A549 (cell line): ENCODE data around the gene FAM163A. TPM values are rescaled to one million over a fixed set of nuclear protein-coding genes. Genes with fewer than 3 reads are reported as not detected.

Experiments
- ATAC-seq, 2 experiments: fragments of 200-7000 bp in 1 of 2; fragments of >200 bp in 1 of 2; cut with Nextera tagmentation in 1 of 2; cut with Tn5 transposase in 1 of 2; 3 replicates each; pipeline versions ENCODE4 v1.8.0 to v1.9.1; 2018 to 2020; ENCODE audit warnings: mild to moderate bottlenecking in 1 of 2, moderate library complexity in 1 of 2
- CTCF ChIA-PET: fragments of 300-600 bp; sonication (Branson Sonifier 250); formaldehyde crosslinking; extraction: SDS; loops from one replicate; lab custom pipeline; 2021; ENCODE audit warnings: antibody characterized with exemption, inconsistent platforms; lab: Yijun Ruan, JAX
- POLR2A ChIA-PET: fragments of 350-600 bp; formaldehyde crosslinking; extraction: SDS; loops from one replicate; lab custom pipeline; 2021; ENCODE audit warnings: antibody characterized with exemption, inconsistent platforms; lab: Yijun Ruan, JAX
- DNase-seq, 2 experiments: peaks; one replicate each; pipeline versions ENCODE4 v3.0.0 to v3.0.0-alpha.2; 2011 to 2016; ENCODE audit warnings: low read depth in 1 of 2, low spot score in 1 of 2
- FAIRE-seq: peaks from 2 replicates; lab custom pipeline; 2011; peaks lifted over from hg19 to GRCh38; lab: Jason Lieb, UNC
- H3K27ac ChIP-seq, 2 experiments: fragments of >200 bp; sonication (Bioruptor Twin); formaldehyde crosslinking; 3 replicates each; pipeline ENCODE4 v1.5.1; 2016 to 2017
- H3K4me1 ChIP-seq: fragments of >200 bp; sonication (Bioruptor Twin); formaldehyde crosslinking; 3 replicates; pipeline ENCODE4 v1.6.1; 2016
- H3K4me2 ChIP-seq: fragments of >200 bp; sonication (Bioruptor Twin); formaldehyde crosslinking; 3 replicates; pipeline ENCODE4 v1.6.1; 2016
- H3K4me3 ChIP-seq: fragments of >200 bp; sonication (Bioruptor Twin); formaldehyde crosslinking; 3 replicates; pipeline ENCODE4 v1.5.1; 2016
- H3K9me3 ChIP-seq: fragments of >200 bp; sonication (Bioruptor Twin); formaldehyde crosslinking; 3 replicates; pipeline ENCODE4 v1.6.1; 2016
- BHLHE40 ChIP-seq: IDR thresholded peaks from 2 replicates; pipeline ENCODE4 v1.6.1; 2012; ENCODE audit warnings: low read depth, low read length, inconsistent platforms
- CBX8 ChIP-seq: fragments of 200-600 bp; sonication (generic); IDR thresholded peaks from 2 replicates; pipeline ENCODE4 v1.6.1; 2016
- CEBPB ChIP-seq, 2 experiments: fragments of >200 bp in 1 of 2; sonication (Bioruptor Twin) in 1 of 2; formaldehyde crosslinking in 1 of 2; IDR thresholded peaks; 2 replicates each; pipeline ENCODE4 v1.6.1; 2012 to 2016
- CHD2 ChIP-seq: fragments of 150-350 bp; IDR thresholded peaks from 2 replicates; pipeline ENCODE4 v1.6.1; 2014; ENCODE audit warnings: low read length; ENCODE audit not compliant: partially characterized antibody
- CHD4 ChIP-seq: fragments of 200-600 bp; sonication (generic); IDR thresholded peaks from 2 replicates; pipeline ENCODE4 v1.6.1; 2016; ENCODE audit warnings: antibody characterized with exemption, mild to moderate bottlenecking, borderline replicate concordance
- EHMT2 ChIP-seq: fragments of 200-600 bp; sonication (generic); IDR thresholded peaks from 2 replicates; pipeline ENCODE4 v1.6.1; 2016; ENCODE audit warnings: antibody characterized with exemption, low read depth, mild to moderate bottlenecking, moderate library complexity
- EP300 ChIP-seq, 2 experiments: fragments of >200 bp; sonication (Bioruptor Twin); formaldehyde crosslinking; IDR thresholded peaks; 2 replicates in 1 of 2; 3 replicates in 1 of 2; pipeline ENCODE4 v1.6.1; 2016 to 2017
- ESRRA ChIP-seq: fragments of 150-350 bp; IDR thresholded peaks from 2 replicates; pipeline ENCODE4 v1.6.1; 2014; ENCODE audit warnings: mild to moderate bottlenecking, low read length, borderline replicate concordance
- FOSB ChIP-seq: fragments of 250-450 bp; sonication (Bioruptor Pico); IDR thresholded peaks from 2 replicates; pipeline ENCODE4 v1.5.0; 2020; ENCODE audit warnings: mild to moderate bottlenecking, moderate library complexity
- FOSL2 ChIP-seq, 2 experiments: fragments of 450-650 bp in 1 of 2; fragments of >200 bp in 1 of 2; sonication (Bioruptor Twin) in 1 of 2; formaldehyde crosslinking; IDR thresholded peaks; 2 replicates each; pipeline versions ENCODE4 v1.5.0 to v1.6.1; 2016 to 2020; ENCODE audit warnings: mild to moderate bottlenecking in 1 of 2, moderate library complexity in 1 of 2
- FOXS1 ChIP-seq: fragments of 250-450 bp; sonication (Bioruptor Pico); IDR thresholded peaks from 2 replicates; pipeline ENCODE4 v1.5.0; 2020; ENCODE audit warnings: mild to moderate bottlenecking, moderate library complexity
- HDAC2 ChIP-seq: fragments of 200-600 bp; sonication (generic); IDR thresholded peaks from 2 replicates; pipeline ENCODE4 v1.6.1; 2016
- HOXB13 ChIP-seq: fragments of 250-450 bp; sonication (Bioruptor Pico); IDR thresholded peaks from 2 replicates; pipeline ENCODE4 v1.5.0; 2020; ENCODE audit warnings: low read depth, mild to moderate bottlenecking, moderate library complexity
- JUN ChIP-seq, 2 experiments: fragments of >200 bp; sonication (Bioruptor Twin); formaldehyde crosslinking; IDR thresholded peaks; 2 replicates in 1 of 2; 3 replicates in 1 of 2; pipeline ENCODE4 v1.6.1; 2016 to 2017
- KDM1A ChIP-seq: fragments of 200-600 bp; sonication (generic); IDR thresholded peaks from 2 replicates; pipeline ENCODE4 v1.6.1; 2016; ENCODE audit warnings: low read depth, mild to moderate bottlenecking
- KDM5A ChIP-seq: fragments of 200-600 bp; sonication (generic); IDR thresholded peaks from 2 replicates; pipeline ENCODE4 v1.6.1; 2016; ENCODE audit warnings: antibody characterized with exemption, mild to moderate bottlenecking
- MAZ ChIP-seq: fragments of 150-350 bp; IDR thresholded peaks from 2 replicates; pipeline ENCODE4 v1.6.1; 2014; ENCODE audit warnings: antibody characterized with exemption, low read depth, low read length, borderline replicate concordance
- MYC ChIP-seq: IDR thresholded peaks from 2 replicates; pipeline ENCODE4 v1.6.1; 2012; ENCODE audit warnings: mild to moderate bottlenecking, inconsistent platforms, low read length, improper control_type of control experiment, borderline replicate concordance
- NFE2L2 ChIP-seq: fragments of 150-350 bp; conservative IDR thresholded peaks from 2 replicates; pipeline ENCODE4 v1.6.1; 2014; ENCODE audit warnings: low read length
- NPAS2 ChIP-seq: fragments of 250-450 bp; sonication (Bioruptor Pico); IDR thresholded peaks from 2 replicates; pipeline ENCODE4 v1.8.0; 2022; ENCODE audit warnings: mild to moderate bottlenecking, moderate library complexity, borderline replicate concordance
- RNF2 ChIP-seq: fragments of 200-600 bp; sonication (generic); IDR thresholded peaks from 2 replicates; pipeline ENCODE4 v1.6.1; 2016; ENCODE audit warnings: low read depth, mild to moderate bottlenecking, antibody characterized with exemption, moderate library complexity, borderline replicate concordance
- TFCP2L1 ChIP-seq: fragments of 250-450 bp; sonication (Bioruptor Pico); IDR thresholded peaks from 2 replicates; pipeline ENCODE4 v1.5.0; 2021; ENCODE audit warnings: mild to moderate bottlenecking
- ZC3H11A ChIP-seq: fragments of 450-650 bp; IDR thresholded peaks from 2 replicates; pipeline ENCODE4 v1.6.1; 2014; ENCODE audit warnings: antibody characterized with exemption, mild to moderate bottlenecking
- ZFP36 ChIP-seq: fragments of 450-650 bp; IDR thresholded peaks from 2 replicates; pipeline ENCODE4 v1.6.1; 2014; ENCODE audit warnings: borderline replicate concordance; ENCODE audit not compliant: partially characterized antibody
- ZSCAN20 ChIP-seq: fragments of 250-450 bp; sonication (Bioruptor Pico); IDR thresholded peaks from 2 replicates; pipeline ENCODE4 v1.8.0; 2022; ENCODE audit warnings: mild to moderate bottlenecking, moderate library complexity
- WGBS: methylation state at CpG from one replicate; pipeline ENCODE4 v1.1.6; 2017; ENCODE audit errors: missing lambda C conversion rate; 5-methylcytosine and 5-hydroxymethylcytosine counted together
- polyA plus RNA-seq, 4 experiments: library from polyadenylated mRNA; depleted of rRNA in 3 of 4; stranded (reverse); fragments of >200 nt; fragmentation: RNase III in 1 of 4; extraction: RNeasy Plus Mini Kit Qiagen cat#74134 plus additional on column Dnase treatment in 1 of 4; gene quantifications; 2 replicates in 3 of 4; 3 replicates in 1 of 4; pipeline ENCODE4 v1.2.3, GENCODE V29; 2011 to 2017
- TF ChIP-seq, protein P1 (sequence below): fragments of 450-650 bp; IDR thresholded peaks from 2 replicates; pipeline ENCODE4 v1.6.1; 2014; ENCODE audit warnings: antibody characterized with exemption

FAM163A gene
- polyA plus RNA-seq, 2 of the 4 experiments (the other 2 are of a cell fraction), result not detected

DNA sequence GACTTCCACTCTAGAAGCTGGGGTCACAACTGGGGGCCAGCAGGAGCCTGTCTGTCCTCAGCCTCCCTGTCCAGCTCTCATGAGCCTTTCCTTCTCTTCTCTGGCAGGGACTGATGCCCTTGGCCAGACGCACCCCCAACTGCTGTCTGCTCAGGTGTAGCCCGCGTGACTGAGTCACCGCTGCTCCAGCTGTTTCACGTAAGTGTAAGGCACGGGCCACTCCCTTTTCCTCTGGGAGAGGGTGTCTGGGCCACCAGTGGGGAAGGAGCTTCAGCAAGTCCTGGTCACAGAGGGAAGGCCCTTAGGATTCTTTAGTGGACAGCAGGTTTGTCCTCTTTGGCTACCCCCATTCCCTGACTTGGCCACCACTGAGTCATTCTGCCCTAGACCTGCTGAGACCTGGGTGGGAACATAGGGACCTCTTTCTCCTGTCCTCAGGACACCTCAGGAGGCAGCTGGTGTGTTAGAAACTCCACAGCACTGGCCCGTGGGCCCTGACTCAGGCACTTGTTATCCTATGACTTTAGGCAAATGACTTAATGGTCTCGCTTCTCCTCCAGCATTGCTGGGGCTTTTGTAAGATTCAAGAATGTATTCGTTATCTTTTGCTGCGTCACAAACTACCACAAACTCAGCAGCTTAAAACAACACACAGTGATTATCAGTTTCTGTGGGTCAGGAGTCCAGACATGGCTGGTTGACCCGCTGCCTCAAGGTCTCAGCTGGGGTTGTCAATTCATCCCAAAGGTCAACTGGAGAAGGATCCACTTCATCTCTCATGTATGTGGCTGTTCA is 64.8 kb downstream of the FAM163A start:
- WGBS, result 74% methylated on average over 11 of the region's 11 CpGs
- FAIRE-seq (no peak), ATAC-seq (no peak), DNase-seq (no peak)
- Histone ChIP-seq H3K4me3 (no peak overlapping the region), H3K27ac (no peak overlapping the region), H3K4me2 (no peak overlapping the region), H3K9me3 (no peaks in the 10 kb centered on the region), H3K4me1 (no peaks in the 10 kb centered on the region)
- ChIA-PET POLR2A (no interaction called here), CTCF (interaction anchor here (0.9 to 16.1 kb wide), 6 partner anchors 8 to 556 kb away, joined by 3 to 644 read pairs (median 31); no protein-coding TSS in a partner anchor)
- TF ChIP-seq CHD2 (no peak), ZFP36 (no peak), FOXS1 (CRISPR knock-in tag) (no peak), KDM1A (no peak), HDAC2 (no peak), NFE2L2 (no peak), ESRRA (no peak), CHD4 (no peak), CEBPB (IDR thresholded peaks at IDR 0.05) (no peak), FOSL2 (IDR thresholded peaks at IDR 0.05) (no peak), FOSL2 (CRISPR knock-in tag; IDR thresholded peaks at IDR 0.05) (no peak), FOSB (no peak), NPAS2 (CRISPR knock-in tag) (no peak)
- TF ChIP-seq, protein P1, sequence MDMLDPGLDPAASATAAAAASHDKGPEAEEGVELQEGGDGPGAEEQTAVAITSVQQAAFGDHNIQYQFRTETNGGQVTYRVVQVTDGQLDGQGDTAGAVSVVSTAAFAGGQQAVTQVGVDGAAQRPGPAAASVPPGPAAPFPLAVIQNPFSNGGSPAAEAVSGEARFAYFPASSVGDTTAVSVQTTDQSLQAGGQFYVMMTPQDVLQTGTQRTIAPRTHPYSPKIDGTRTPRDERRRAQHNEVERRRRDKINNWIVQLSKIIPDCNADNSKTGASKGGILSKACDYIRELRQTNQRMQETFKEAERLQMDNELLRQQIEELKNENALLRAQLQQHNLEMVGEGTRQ, result no peak

DNA sequence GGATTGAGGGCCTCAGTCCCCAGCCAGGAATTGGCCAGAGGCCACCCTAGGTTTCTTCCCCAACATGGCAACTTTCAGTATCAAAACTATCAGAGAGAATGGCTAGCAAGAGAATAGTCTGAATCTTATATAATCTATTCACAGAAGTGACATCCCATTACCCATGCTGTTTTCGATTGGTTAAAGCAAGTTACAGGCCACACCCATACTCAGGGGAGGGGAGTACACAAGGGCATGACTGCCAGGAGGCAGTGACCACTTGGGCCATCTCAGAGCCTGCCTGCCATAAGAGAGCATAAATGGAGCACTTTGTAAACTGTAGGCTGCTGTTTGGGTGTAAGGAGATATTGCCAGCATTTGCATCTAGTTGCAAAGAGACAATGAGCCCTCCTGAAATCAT is 65.4 kb downstream of the FAM163A start:
- Histone ChIP-seq H3K27ac (no peak overlapping the region), H3K9me3 (no peaks in the 10 kb centered on the region), H3K4me3 (no peak overlapping the region), H3K4me2 (no peak overlapping the region), H3K4me1 (no peaks in the 10 kb centered on the region)
- ATAC-seq (no peak), DNase-seq (no peak), FAIRE-seq (no peak)
- CTCF ChIA-PET, result interaction anchor here (0.9 to 16.1 kb wide), 13 partner anchors 10 to 557 kb away, joined by 3 to 644 read pairs (median 6); no protein-coding TSS in a partner anchor
- TF ChIP-seq EHMT2 (no peak), MYC (no peak), ZFP36 (no peak), CEBPB (IDR thresholded peaks at IDR 0.05) (no peak), MAZ (no peak), FOSL2 (IDR thresholded peaks at IDR 0.05) (no peak), FOSL2 (CRISPR knock-in tag; IDR thresholded peaks at IDR 0.05) (no peak), RNF2 (no peak), FOXS1 (CRISPR knock-in tag) (no peak), TFCP2L1 (CRISPR knock-in tag) (no peak), ZSCAN20 (no peak), FOSB (no peak), HOXB13 (CRISPR knock-in tag) (no peak), KDM5A (no peak), ZC3H11A (no peak), JUN (IDR thresholded peaks at IDR 0.05) (no peak), BHLHE40 (no peak), CBX8 (no peak), KDM1A (no peak), CHD2 (no peak), EP300 (IDR thresholded peaks at IDR 0.05) (no peak)
- 53% methylated on average over 1 of the region's 1 CpG for WGBS
- POLR2A ChIA-PET, result no interaction called here
